Stomach smooth muscle (tissue), 2 donors: ENCODE measurements around the gene MAP1S.

Source experiments
- H3K27ac ChIP-seq: one replicate; pipeline ENCODE4 v1.7.0; 2013; ENCODE audit warnings: mild to moderate bottlenecking, low read length, inconsistent platforms
- H3K27me3 ChIP-seq, 2 donors: one replicate each; pipeline ENCODE4 v1.7.0; 2013; ENCODE audit warnings: low read length in 2 of 2; ENCODE audit not compliant: insufficient read depth in 2 of 2, control insufficient read depth in 1 of 2
- H3K36me3 ChIP-seq, 2 donors: one replicate each; pipeline ENCODE4 v1.7.0; 2013; ENCODE audit warnings: low read length in 2 of 2; ENCODE audit not compliant: control insufficient read depth in 2 of 2, insufficient read depth in 2 of 2
- H3K4me1 ChIP-seq: one replicate; pipeline ENCODE4 v1.7.0; 2013; ENCODE audit warnings: low read length; ENCODE audit not compliant: control insufficient read depth, insufficient read depth
- H3K4me3 ChIP-seq, 2 donors: one replicate each; pipeline ENCODE4 v1.7.0; 2013; ENCODE audit warnings: low read length in 2 of 2
- H3K9ac ChIP-seq, 2 donors: one replicate each; pipeline ENCODE4 v1.7.0; 2013; ENCODE audit warnings: low read length in 2 of 2, mild to moderate bottlenecking in 1 of 2
- H3K9me3 ChIP-seq, 2 donors: one replicate each; pipeline ENCODE4 v1.7.0; 2013; ENCODE audit warnings: low read length in 2 of 2; ENCODE audit not compliant: control insufficient read depth in 2 of 2
- donor health status: healthy.
- donor health status: Pancreatic carcinoma.

MAP1S gene

GRCh38 chr19:17718947-17719711, at the start of gene MAP1S:
TSS of gene MAP1S (plus strand) at chr19:17719480. CDS start at chr19:17719503, 23 bp downstream.
- Histone ChIP-seq H3K27ac (no peak within 1 kb of the TSS), H3K9me3 (no peaks in the 10 kb centered on the region), H3K4me3 (peak within 1 kb of the TSS; percentile 90 to 91), H3K9ac (peak within 1 kb of the TSS; percentile 69 to 91), H3K4me1 (peaks cover 35% of the 10 kb centered on the region), H3K36me3 (peaks cover 0 to 5% of the 10 kb centered on the region in 2 donors), H3K27me3 (no peaks in the 10 kb centered on the region)

- H3K9ac ChIP-seq, result no peak overlapping the region
- H3K4me3 ChIP-seq, result no peak overlapping the region
- no peaks in the 10 kb centered on the region for H3K4me1 ChIP-seq
- no peaks in the 10 kb centered on the region for H3K36me3 ChIP-seq
- H3K27me3 ChIP-seq, result peaks cover 3% of the 10 kb centered on the region in 2 donors
- H3K9me3 ChIP-seq, result peaks cover 3% of the 10 kb centered on the region in 2 donors
- no peak overlapping the region for H3K27ac ChIP-seq
These were observed 47.4 kb upstream of the MAP1S start for GRCh38 chr19:17671906-17672305.

- no peak overlapping the region for H3K9ac ChIP-seq
- H3K27me3 ChIP-seq, result peaks cover 3 to 6% of the 10 kb centered on the region in 2 donors
- H3K27ac ChIP-seq, result no peak overlapping the region
- H3K36me3 ChIP-seq, result no peaks in the 10 kb centered on the region
- no peak overlapping the region for H3K4me3 ChIP-seq
- H3K9me3 ChIP-seq, result peaks cover 3% of the 10 kb centered on the region in 2 donors
- H3K4me1 ChIP-seq, result no peaks in the 10 kb centered on the region
These were observed 45.1 kb upstream of the MAP1S start for GRCh38 chr19:17673937-17674799.

- H3K36me3 ChIP-seq, result no peaks in the 10 kb centered on the region
- no peak overlapping the region for H3K9ac ChIP-seq
- H3K4me1 ChIP-seq, result peaks cover 6% of the 10 kb centered on the region
- peaks cover 3% of the 10 kb centered on the region in 2 donors for H3K9me3 ChIP-seq
- no peak overlapping the region for H3K4me3 ChIP-seq
- no peak overlapping the region for H3K27ac ChIP-seq
- peaks cover 13 to 18% of the 10 kb centered on the region in 2 donors for H3K27me3 ChIP-seq
These were observed 43.0 kb upstream of the MAP1S start for GRCh38 chr19:17676295-17676694.

GRCh38 chr19:17677002-17677401, 42.3 kb upstream of the MAP1S start:
- Histone ChIP-seq H3K27me3 (peaks cover 17 to 21% of the 10 kb centered on the region in 2 donors), H3K4me1 (peaks cover 6% of the 10 kb centered on the region), H3K9me3 (peaks cover 0 to under 1% of the 10 kb centered on the region in 2 donors), H3K27ac (no peak overlapping the region), H3K9ac (no peak overlapping the region), H3K4me3 (no peak overlapping the region), H3K36me3 (no peaks in the 10 kb centered on the region)

- Histone ChIP-seq H3K36me3 (no peaks in the 10 kb centered on the region), H3K4me3 (no peak overlapping the region), H3K9me3 (no peaks in the 10 kb centered on the region), H3K9ac (no peak overlapping the region), H3K27me3 (peaks cover 22 to 24% of the 10 kb centered on the region in 2 donors), H3K27ac (no peak overlapping the region), H3K4me1 (peaks cover 6% of the 10 kb centered on the region)
These were observed 40.4 kb upstream of the MAP1S start for GRCh38 chr19:17678836-17679235.

GRCh38 chr19:17679526-17680229, 39.6 kb upstream of the MAP1S start:
- Histone ChIP-seq H3K36me3 (no peaks in the 10 kb centered on the region), H3K4me3 (no peak overlapping the region), H3K27ac (no peak overlapping the region), H3K9me3 (no peaks in the 10 kb centered on the region), H3K9ac (no peak overlapping the region), H3K27me3 (peaks cover 28% of the 10 kb centered on the region in 2 donors), H3K4me1 (peaks cover 6% of the 10 kb centered on the region)

- Histone ChIP-seq H3K36me3 (no peaks in the 10 kb centered on the region), H3K4me3 (peak overlapping the region in 1 of 2 donors; percentile 49), H3K4me1 (peaks cover 6% of the 10 kb centered on the region), H3K9ac (no peak overlapping the region), H3K9me3 (no peaks in the 10 kb centered on the region), H3K27me3 (peaks cover 30% of the 10 kb centered on the region in 2 donors), H3K27ac (no peak overlapping the region)
These were observed 39.0 kb upstream of the MAP1S start for GRCh38 chr19:17680230-17680722.

- Histone ChIP-seq H3K27ac (no peak overlapping the region), H3K36me3 (no peaks in the 10 kb centered on the region), H3K9ac (no peak overlapping the region), H3K27me3 (peaks cover 34 to 38% of the 10 kb centered on the region in 2 donors), H3K4me1 (peaks cover 6% of the 10 kb centered on the region), H3K4me3 (no peak overlapping the region), H3K9me3 (no peaks in the 10 kb centered on the region)
These were observed 37.7 kb upstream of the MAP1S start for GRCh38 chr19:17681505-17682125.

- Histone ChIP-seq H3K27ac (no peak overlapping the region), H3K27me3 (peaks cover 41 to 43% of the 10 kb centered on the region in 2 donors)
These were observed 37.0 kb upstream of the MAP1S start for GRCh38 chr19:17682273-17682672.

More at GRCh38 chr19:17682273-17682672, 37.0 kb upstream of the MAP1S start:
- Histone ChIP-seq H3K4me1 (peaks cover 6% of the 10 kb centered on the region), H3K36me3 (no peaks in the 10 kb centered on the region), H3K9ac (no peak overlapping the region), H3K9me3 (no peaks in the 10 kb centered on the region), H3K4me3 (no peak overlapping the region)
